ENCODE measurements around the gene LPIN1.

- TF ChIP-seq CTCF (IDR thresholded peaks at IDR 0.05): no peak
- no peak for TF ChIP-seq EP300 (IDR thresholded peaks at IDR 0.05)
- TF ChIP-seq POLR2A (IDR thresholded peaks at IDR 0.05; ENCODE audit: low read depth): no peak
Measured at GRCh38 chr2:11765501-11765900, 19.1 kb downstream of the LPIN1 start.

All from esophagus muscularis mucosa (tissue), 4 donors.